Loucy (cell line): ENCODE results near the gene B3GAT2.

ENCODE experiments used
- H2AFZ ChIP-seq: fragments of 200-600 bp; sonication (generic); 2 replicates; pipeline ENCODE4 v1.6.0; 2016; ENCODE audit warnings: antibody characterized with exemption, mild to moderate bottlenecking, low read length, moderate library complexity
- H3F3A ChIP-seq: fragments of 200-600 bp; 2 replicates; pipeline ENCODE4 v1.6.0; 2016; ENCODE audit warnings: antibody characterized with exemption, low read depth, mild to moderate bottlenecking
- H3K27me3 ChIP-seq: fragments of 200-600 bp; sonication (generic); 2 replicates; pipeline ENCODE4 v1.6.1; 2014; ENCODE audit warnings: low read length, mild to moderate bottlenecking; ENCODE audit not compliant: insufficient read depth, poor library complexity, severe bottlenecking
- H3K36me3 ChIP-seq: fragments of 200-600 bp; sonication (generic); 2 replicates; pipeline ENCODE4 v1.6.1; 2016; ENCODE audit warnings: low read length; ENCODE audit not compliant: insufficient read depth
- H3K4me1 ChIP-seq: fragments of 200-600 bp; sonication (generic); 2 replicates; pipeline ENCODE4 v1.5.1; 2014; ENCODE audit warnings: low read length, mild to moderate bottlenecking; ENCODE audit not compliant: insufficient read depth, poor library complexity, severe bottlenecking
- H3K4me2 ChIP-seq: fragments of 200-600 bp; sonication (generic); 2 replicates; pipeline ENCODE4 v1.6.0; 2014; ENCODE audit warnings: antibody characterized with exemption, low read length, low read depth, mild to moderate bottlenecking; ENCODE audit not compliant: poor library complexity, severe bottlenecking
- H3K4me3 ChIP-seq: fragments of 200-600 bp; sonication (generic); 2 replicates; pipeline ENCODE4 v1.5.1; 2014; ENCODE audit warnings: low read length, mild to moderate bottlenecking, mixed read lengths; ENCODE audit not compliant: poor library complexity, severe bottlenecking
- H3K79me2 ChIP-seq: fragments of 200-600 bp; sonication (generic); 2 replicates; pipeline ENCODE4 v1.6.1; 2014; ENCODE audit warnings: low read length; ENCODE audit not compliant: insufficient read depth
- H3K9ac ChIP-seq: fragments of 200-600 bp; sonication (generic); 2 replicates; pipeline ENCODE4 v1.6.0; 2014; ENCODE audit warnings: mild to moderate bottlenecking, low read depth, low read length, moderate library complexity; ENCODE audit not compliant: poor library complexity, severe bottlenecking
- H3K9me2 ChIP-seq: fragments of 200-600 bp; sonication (generic); replicated peaks from 2 replicates; pipeline ENCODE4 v1.6.1; 2016; ENCODE audit warnings: low read depth, low read length, mixed read lengths
- H3K9me3 ChIP-seq: fragments of 200-600 bp; sonication (generic); 2 replicates; pipeline ENCODE4 v1.6.1; 2014; ENCODE audit warnings: mild to moderate bottlenecking, antibody characterized with exemption, low read length, low read depth; ENCODE audit not compliant: insufficient read depth
- H4K20me1 ChIP-seq: fragments of 200-600 bp; sonication (generic); 2 replicates; pipeline ENCODE4 v1.6.0; 2014; ENCODE audit warnings: antibody characterized with exemption, low read length, mild to moderate bottlenecking; ENCODE audit not compliant: insufficient read depth, poor library complexity, severe bottlenecking
- EZH2phosphoT487 ChIP-seq: fragments of 200-600 bp; IDR thresholded peaks from 2 replicates; pipeline ENCODE4 v1.6.1; 2018; ENCODE audit warnings: antibody characterized with exemption, mild to moderate bottlenecking, moderate library complexity, borderline replicate concordance
- TF ChIP-seq, protein P1 (sequence below): fragments of 200-600 bp; sonication (generic); conservative IDR thresholded peaks from 2 replicates; pipeline ENCODE4 v1.5.1; 2014; ENCODE audit warnings: mild to moderate bottlenecking, antibody characterized with exemption, low read length

The B3GAT2 gene

GRCh38 chr6:70860045-70860444 lies 96.8 kb downstream of the B3GAT2 start:
- H3F3A ChIP-seq = no peaks in the 10 kb centered on the region
- no peaks in the 10 kb centered on the region for H4K20me1 ChIP-seq
- H3K9ac ChIP-seq = no peak overlapping the region
- peaks cover 7% of the 10 kb centered on the region for H3K4me1 ChIP-seq
- no peak overlapping the region for H3K4me3 ChIP-seq
- no peak overlapping the region for H2AFZ ChIP-seq
- no peaks in the 10 kb centered on the region for H3K9me2 ChIP-seq
- no peak overlapping the region for H3K4me2 ChIP-seq
- no peaks in the 10 kb centered on the region for H3K27me3 ChIP-seq
- peaks cover 38% of the 10 kb centered on the region; the same call in 1 of the 2 replicates for H3K36me3 ChIP-seq
- TF ChIP-seq, protein P1, sequence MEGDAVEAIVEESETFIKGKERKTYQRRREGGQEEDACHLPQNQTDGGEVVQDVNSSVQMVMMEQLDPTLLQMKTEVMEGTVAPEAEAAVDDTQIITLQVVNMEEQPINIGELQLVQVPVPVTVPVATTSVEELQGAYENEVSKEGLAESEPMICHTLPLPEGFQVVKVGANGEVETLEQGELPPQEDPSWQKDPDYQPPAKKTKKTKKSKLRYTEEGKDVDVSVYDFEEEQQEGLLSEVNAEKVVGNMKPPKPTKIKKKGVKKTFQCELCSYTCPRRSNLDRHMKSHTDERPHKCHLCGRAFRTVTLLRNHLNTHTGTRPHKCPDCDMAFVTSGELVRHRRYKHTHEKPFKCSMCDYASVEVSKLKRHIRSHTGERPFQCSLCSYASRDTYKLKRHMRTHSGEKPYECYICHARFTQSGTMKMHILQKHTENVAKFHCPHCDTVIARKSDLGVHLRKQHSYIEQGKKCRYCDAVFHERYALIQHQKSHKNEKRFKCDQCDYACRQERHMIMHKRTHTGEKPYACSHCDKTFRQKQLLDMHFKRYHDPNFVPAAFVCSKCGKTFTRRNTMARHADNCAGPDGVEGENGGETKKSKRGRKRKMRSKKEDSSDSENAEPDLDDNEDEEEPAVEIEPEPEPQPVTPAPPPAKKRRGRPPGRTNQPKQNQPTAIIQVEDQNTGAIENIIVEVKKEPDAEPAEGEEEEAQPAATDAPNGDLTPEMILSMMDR = no peak
- TF ChIP-seq EZH2phosphoT487 = no peak
- no peaks in the 10 kb centered on the region for H3K79me2 ChIP-seq
- no peaks in the 10 kb centered on the region for H3K9me3 ChIP-seq

DNA sequence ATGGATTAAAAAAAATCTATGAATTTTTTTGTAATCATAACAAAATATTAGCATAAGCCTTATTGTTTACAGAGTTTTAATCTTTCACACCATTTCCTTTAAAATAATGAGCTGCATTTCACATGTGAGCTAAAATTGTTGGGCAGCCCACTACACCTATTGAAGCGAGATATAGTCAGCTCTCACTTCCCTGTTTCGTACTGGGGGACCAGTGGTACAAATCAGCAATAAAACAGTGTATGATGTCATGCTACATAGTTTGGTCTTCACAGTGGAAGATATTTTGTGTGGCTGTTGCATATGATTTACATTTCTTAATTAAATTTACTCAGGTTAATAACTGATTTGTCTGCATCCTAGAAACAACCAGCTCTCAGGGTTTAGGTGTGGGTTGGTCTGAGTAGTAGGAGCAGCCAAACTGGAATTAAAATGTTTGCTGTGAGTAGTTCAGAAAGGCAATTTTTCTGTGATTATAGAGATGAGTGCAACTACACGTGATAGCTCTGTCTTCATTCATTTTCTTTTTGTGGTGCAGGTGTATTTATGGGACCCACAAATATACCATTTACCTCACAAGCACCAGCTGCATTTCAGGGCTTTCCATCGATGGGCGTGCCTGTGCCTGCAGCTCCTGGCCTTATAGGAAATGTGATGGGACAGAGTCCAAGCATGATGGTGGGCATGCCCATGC lies 99.3 kb downstream of the B3GAT2 start:
- Histone ChIP-seq H2AFZ (no peak overlapping the region), H3K4me3 (no peak overlapping the region), H3K79me2 (no peaks in the 10 kb centered on the region), H3K9me2 (no peaks in the 10 kb centered on the region), H3K4me1 (no peaks in the 10 kb centered on the region), H3K9me3 (no peaks in the 10 kb centered on the region), H4K20me1 (no peaks in the 10 kb centered on the region), H3K36me3 (peaks cover 38% of the 10 kb centered on the region; the same call in 1 of the 2 replicates), H3K4me2 (no peak overlapping the region), H3K9ac (no peak overlapping the region), H3F3A (no peaks in the 10 kb centered on the region), H3K27me3 (no peaks in the 10 kb centered on the region)
- TF ChIP-seq, protein P1 = no peak
- no peak for TF ChIP-seq EZH2phosphoT487

DNA sequence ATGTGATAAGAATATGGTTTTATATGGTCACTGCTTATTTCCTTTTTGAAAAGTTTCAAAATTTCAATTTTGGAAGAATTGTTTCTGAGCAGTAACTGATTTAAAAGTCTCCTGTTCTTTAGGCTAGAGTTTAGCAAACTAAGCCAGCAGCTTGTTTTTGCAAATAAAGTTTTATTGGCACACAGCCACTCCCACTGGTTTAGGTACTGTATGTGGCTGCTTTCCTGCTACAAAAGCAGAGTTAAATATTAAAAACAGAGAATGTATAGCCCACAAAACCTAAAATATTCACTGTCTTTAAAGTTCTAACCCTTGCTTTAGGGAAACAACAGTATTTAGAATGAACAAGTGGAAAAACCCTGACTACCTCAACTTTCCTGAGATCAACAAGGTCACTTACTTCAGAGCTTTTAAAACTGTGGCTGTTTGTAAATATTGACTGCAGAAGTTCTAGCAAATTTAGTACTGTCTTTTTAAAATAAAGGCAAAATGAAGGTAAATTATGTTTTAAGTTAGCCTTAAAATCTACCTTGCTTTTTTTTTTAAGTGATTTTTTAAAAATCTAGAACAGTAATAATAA lies 104.1 kb downstream of the B3GAT2 start:
- H3K4me3 ChIP-seq = no peak overlapping the region
- peaks cover 12% of the 10 kb centered on the region for H3K36me3 ChIP-seq
- H3K9ac ChIP-seq = no peak overlapping the region
- no peaks in the 10 kb centered on the region for H3K9me3 ChIP-seq
- TF ChIP-seq, protein P1 = no peak
- TF ChIP-seq EZH2phosphoT487 = no peak
- H2AFZ ChIP-seq = no peak overlapping the region
- H3K9me2 ChIP-seq = no peaks in the 10 kb centered on the region
- H4K20me1 ChIP-seq = no peaks in the 10 kb centered on the region
- no peaks in the 10 kb centered on the region for H3K4me1 ChIP-seq
- no peak overlapping the region for H3K4me2 ChIP-seq
- no peaks in the 10 kb centered on the region for H3K79me2 ChIP-seq
- no peaks in the 10 kb centered on the region for H3K27me3 ChIP-seq
- no peaks in the 10 kb centered on the region for H3F3A ChIP-seq
